ENCODE measurements around the gene PEX10. TPM values are rescaled to one million over a fixed set of nuclear protein-coding genes. Genes with fewer than 3 reads are reported as not detected.
"Not testable (repeated sequence)": the region's sequence is repeated elsewhere in the genome, so short reads cannot be mapped to it uniquely, and the experiment has no call there.

PEX10 gene
- total and polyA plus RNA-seq, 9 donors: 16.3 to 20.6 (median 18.5) TPM

- 62% methylated on average over 11 of the region's 16 CpGs for WGBS (ENCODE audit: insufficient coverage)
- H3K36me3 ChIP-seq (ENCODE audit: control insufficient read depth, insufficient read depth, low read length): no peaks in the 10 kb centered on the region
- H3K27me3 ChIP-seq (ENCODE audit: control insufficient read depth, insufficient read depth, low read length): peaks cover 64% of the 10 kb centered on the region
- no peak overlapping the region for H3K27ac ChIP-seq (ENCODE audit: low read length)
- no peak overlapping the region for H3K4me3 ChIP-seq (ENCODE audit: low read length)
- no peaks in the 10 kb centered on the region for H3K9me3 ChIP-seq (replicated peaks; ENCODE audit: control insufficient read depth, low read depth, low read length)
- no peak for DNase-seq
- H3K4me1 ChIP-seq (ENCODE audit: control insufficient read depth, insufficient read depth, low read length): peaks cover 6% of the 10 kb centered on the region
These were observed 32.9 kb upstream of the PEX10 start for GRCh38 chr1:2445162-2445822.

GRCh38 chr1:2444138-2444591 lies 31.8 kb upstream of the PEX10 start:
- Histone ChIP-seq H3K27me3 (ENCODE audit: control insufficient read depth, insufficient read depth, low read length) (peaks cover 64% of the 10 kb centered on the region), H3K4me1 (ENCODE audit: control insufficient read depth, insufficient read depth, low read length) (peaks cover 2% of the 10 kb centered on the region), H3K27ac (ENCODE audit: low read length) (no peak overlapping the region), H3K36me3 (ENCODE audit: control insufficient read depth, insufficient read depth, low read length) (no peaks in the 10 kb centered on the region), H3K9me3 (replicated peaks; ENCODE audit: control insufficient read depth, low read depth, low read length) (no peaks in the 10 kb centered on the region), H3K4me3 (ENCODE audit: low read length) (no peak overlapping the region)
- no peak for DNase-seq
- 24% methylated on average over 19 of the region's 27 CpGs for WGBS (ENCODE audit: insufficient coverage)

GRCh38 chr1:2443277-2444137 lies 31.1 kb upstream of the PEX10 start:
- Histone ChIP-seq H3K27ac (ENCODE audit: low read length) (no peak overlapping the region), H3K9me3 (replicated peaks; ENCODE audit: control insufficient read depth, low read depth, low read length) (no peaks in the 10 kb centered on the region), H3K36me3 (ENCODE audit: control insufficient read depth, insufficient read depth, low read length) (no peaks in the 10 kb centered on the region), H3K27me3 (ENCODE audit: control insufficient read depth, insufficient read depth, low read length) (peaks cover 64% of the 10 kb centered on the region), H3K4me1 (ENCODE audit: control insufficient read depth, insufficient read depth, low read length) (peaks cover 2% of the 10 kb centered on the region), H3K4me3 (ENCODE audit: low read length) (no peak overlapping the region)
- DNase-seq: peak; percentile 16
- WGBS (ENCODE audit: insufficient coverage): under 1% methylated on average over 107 of the region's 107 CpGs

- peaks cover 61% of the 10 kb centered on the region for H3K27me3 ChIP-seq (ENCODE audit: control insufficient read depth, insufficient read depth, low read length)
- no peak overlapping the region for H3K27ac ChIP-seq (ENCODE audit: low read length)
- no peaks in the 10 kb centered on the region for H3K9me3 ChIP-seq (replicated peaks; ENCODE audit: control insufficient read depth, low read depth, low read length)
- no peak overlapping the region for H3K4me3 ChIP-seq (ENCODE audit: low read length)
- no peak for DNase-seq
- peaks cover 2% of the 10 kb centered on the region for H3K4me1 ChIP-seq (ENCODE audit: control insufficient read depth, insufficient read depth, low read length)
- WGBS (ENCODE audit: insufficient coverage): no CpG with 5 or more reads among the region's 6 CpGs
- no peaks in the 10 kb centered on the region for H3K36me3 ChIP-seq (ENCODE audit: control insufficient read depth, insufficient read depth, low read length)
These were observed 30.3 kb upstream of the PEX10 start for GRCh38 chr1:2442661-2443060.

- H3K4me3 ChIP-seq (ENCODE audit: low read length): no peak overlapping the region
- no peaks in the 10 kb centered on the region for H3K9me3 ChIP-seq (replicated peaks; ENCODE audit: control insufficient read depth, low read depth, low read length)
- 75% methylated on average over 13 of the region's 13 CpGs for WGBS (ENCODE audit: insufficient coverage)
- H3K27ac ChIP-seq (ENCODE audit: low read length): no peak overlapping the region
- H3K27me3 ChIP-seq (ENCODE audit: control insufficient read depth, insufficient read depth, low read length): peaks cover 52% of the 10 kb centered on the region
- H3K36me3 ChIP-seq (ENCODE audit: control insufficient read depth, insufficient read depth, low read length): no peaks in the 10 kb centered on the region
- peaks cover 2% of the 10 kb centered on the region for H3K4me1 ChIP-seq (ENCODE audit: control insufficient read depth, insufficient read depth, low read length)
- DNase-seq: no peak
These were observed 29.4 kb upstream of the PEX10 start for GRCh38 chr1:2441746-2442145.

- peaks cover 38% of the 10 kb centered on the region for H3K27me3 ChIP-seq (ENCODE audit: control insufficient read depth, insufficient read depth, low read length)
- not testable (repeated sequence) for H3K36me3 ChIP-seq (ENCODE audit: control insufficient read depth, insufficient read depth, low read length); H3K27ac ChIP-seq (ENCODE audit: low read length); H3K9me3 ChIP-seq (replicated peaks; ENCODE audit: control insufficient read depth, low read depth, low read length); H3K4me3 ChIP-seq (ENCODE audit: low read length); DNase-seq; H3K4me1 ChIP-seq (ENCODE audit: control insufficient read depth, insufficient read depth, low read length)
- WGBS (ENCODE audit: insufficient coverage): 94% methylated on average over 23 of the region's 23 CpGs
These were observed 28.0 kb upstream of the PEX10 start for GRCh38 chr1:2440346-2440745.

- Histone ChIP-seq H3K27me3 (ENCODE audit: control insufficient read depth, insufficient read depth, low read length) (peaks cover 34% of the 10 kb centered on the region), H3K9me3 (replicated peaks; ENCODE audit: control insufficient read depth, low read depth, low read length) (no peaks in the 10 kb centered on the region), H3K36me3 (ENCODE audit: control insufficient read depth, insufficient read depth, low read length) (no peaks in the 10 kb centered on the region), H3K27ac (ENCODE audit: low read length) (no peak overlapping the region), H3K4me3 (ENCODE audit: low read length) (no peak overlapping the region), H3K4me1 (ENCODE audit: control insufficient read depth, insufficient read depth, low read length) (no peaks in the 10 kb centered on the region)
- DNase-seq: no peak
- whole genome bisulfite sequencing (ENCODE audit: insufficient coverage): 54% methylated on average over 14 of the region's 15 CpGs
These were observed 27.0 kb upstream of the PEX10 start for GRCh38 chr1:2439369-2439768.

GRCh38 chr1:2438641-2439040 lies 26.3 kb upstream of the PEX10 start:
- peaks cover 36% of the 10 kb centered on the region for H3K27me3 ChIP-seq (ENCODE audit: control insufficient read depth, insufficient read depth, low read length)
- H3K4me3 ChIP-seq (ENCODE audit: low read length): no peak overlapping the region
- H3K36me3 ChIP-seq (ENCODE audit: control insufficient read depth, insufficient read depth, low read length): no peaks in the 10 kb centered on the region
- H3K4me1 ChIP-seq (ENCODE audit: control insufficient read depth, insufficient read depth, low read length): no peaks in the 10 kb centered on the region
- WGBS (ENCODE audit: insufficient coverage): 88% methylated on average over 14 of the region's 14 CpGs
- DNase-seq: no peak
- H3K9me3 ChIP-seq (replicated peaks; ENCODE audit: control insufficient read depth, low read depth, low read length): no peaks in the 10 kb centered on the region
- H3K27ac ChIP-seq (ENCODE audit: low read length): no peak overlapping the region

GRCh38 chr1:2438038-2438437 lies 25.7 kb upstream of the PEX10 start:
- Histone ChIP-seq H3K36me3 (ENCODE audit: control insufficient read depth, insufficient read depth, low read length) (no peaks in the 10 kb centered on the region), H3K4me3 (ENCODE audit: low read length) (no peak overlapping the region), H3K4me1 (ENCODE audit: control insufficient read depth, insufficient read depth, low read length) (no peaks in the 10 kb centered on the region), H3K27ac (ENCODE audit: low read length) (no peak overlapping the region), H3K9me3 (replicated peaks; ENCODE audit: control insufficient read depth, low read depth, low read length) (no peaks in the 10 kb centered on the region), H3K27me3 (ENCODE audit: control insufficient read depth, insufficient read depth, low read length) (peaks cover 38% of the 10 kb centered on the region)
- 55% methylated on average over 12 of the region's 15 CpGs for WGBS (ENCODE audit: insufficient coverage)
- DNase-seq: no peak

GRCh38 chr1:2437617-2438016 lies 25.3 kb upstream of the PEX10 start:
- H3K9me3 ChIP-seq (replicated peaks; ENCODE audit: control insufficient read depth, low read depth, low read length): no peaks in the 10 kb centered on the region
- H3K27ac ChIP-seq (ENCODE audit: low read length): no peak overlapping the region
- H3K4me3 ChIP-seq (ENCODE audit: low read length): no peak overlapping the region
- DNase-seq: no peak
- no peaks in the 10 kb centered on the region for H3K4me1 ChIP-seq (ENCODE audit: control insufficient read depth, insufficient read depth, low read length)
- H3K27me3 ChIP-seq (ENCODE audit: control insufficient read depth, insufficient read depth, low read length): peaks cover 38% of the 10 kb centered on the region
- H3K36me3 ChIP-seq (ENCODE audit: control insufficient read depth, insufficient read depth, low read length): no peaks in the 10 kb centered on the region
- 77% methylated on average over 12 of the region's 15 CpGs for WGBS (ENCODE audit: insufficient coverage)
